Purkinje cell (primary cell): ENCODE results near the gene RPL7A. TPM values are rescaled to one million over a fixed set of nuclear protein-coding genes. Genes with fewer than 3 reads are reported as not detected.

Experiments used
- polyA plus RNA-seq: library from polyadenylated mRNA; unstranded; fragments of >200 nt; fragmentation: Nextera tagmentation; gene quantifications from 2 replicates; pipeline ENCODE4 v1.2.1, GENCODE V29; 2014

Gene RPL7A
- polyA plus RNA-seq: 318 and 345 TPM in 2 replicates

GRCh38 chr9:133347985-133348717, at the start of gene RPL7A, which contains the start of gene MED22:
Gene RPL7A, plus strand, starts transcription at chr9:133348218. Its CDS starts 26 bp downstream, at chr9:133348244.
Gene MED22, minus strand, starts transcription at chr9:133348131. Its CDS starts 1,469 bp downstream, at chr9:133346662.

DNA sequence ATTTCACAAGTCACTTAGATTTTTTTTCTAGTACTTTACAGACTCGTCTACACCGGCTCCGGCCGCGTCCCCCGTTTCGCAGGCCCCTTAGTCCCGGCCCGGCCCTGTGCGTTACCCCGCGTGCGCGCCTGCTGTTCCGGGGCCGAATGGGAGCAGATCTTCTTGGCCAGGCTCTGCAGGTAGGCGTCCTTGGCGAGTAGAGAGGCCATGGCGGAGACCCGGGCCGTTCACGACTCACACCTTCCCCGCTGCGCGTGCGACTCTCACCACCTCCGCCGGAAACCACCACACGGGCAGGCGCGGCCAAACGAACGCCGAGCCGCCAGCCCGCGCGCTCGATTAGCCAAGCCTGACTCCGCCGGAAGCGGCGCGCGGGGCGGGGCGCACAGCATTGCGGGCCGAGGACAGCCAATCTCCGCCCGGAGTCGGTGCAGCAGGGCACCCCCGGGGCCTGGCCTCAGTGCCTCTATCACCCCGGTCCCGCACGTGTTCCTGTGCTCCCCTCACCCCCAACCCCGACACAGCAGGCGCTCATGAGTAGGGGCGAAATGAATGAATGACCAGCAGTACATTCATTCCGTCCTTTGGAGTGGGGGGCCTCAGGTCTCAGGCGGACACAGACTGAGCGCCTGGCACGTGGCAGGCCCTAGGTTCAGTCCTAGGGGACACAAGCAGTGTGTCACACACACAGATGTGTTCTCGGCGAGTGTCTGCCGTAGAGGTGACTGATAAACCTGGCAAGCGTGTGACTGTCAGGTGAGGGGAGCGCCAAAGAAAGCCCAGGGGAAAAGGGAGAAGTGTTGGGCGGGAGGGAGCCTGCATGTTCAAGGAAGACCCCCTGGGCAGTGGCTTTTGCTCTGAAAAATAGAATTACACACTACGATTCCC, 11.8 kb upstream of the RPL7A start, which contains the start of gene SURF6:
TSS of gene SURF6 (minus strand) at position 265 of the 888 bp plus-strand sequence. CDS start at position 209, 56 bp downstream.

GRCh38 chr9:133356391-133357091, 8.5 kb downstream of the RPL7A start, which contains the start of the genes SURF1 and SURF2:
Gene SURF1, minus strand, starts transcription at chr9:133356487. Its CDS starts 34 bp downstream, at chr9:133356453.
Gene SURF2, plus strand, starts transcription at chr9:133356550. Its CDS starts 43 bp downstream, at chr9:133356593.

GRCh38 chr9:133375724-133376654, 28.0 kb downstream of the RPL7A start, which contains the start of the genes STKLD1 and SURF4:
Gene STKLD1, plus strand, starts transcription at chr9:133376366. Its CDS starts 108 bp downstream, at chr9:133376474.
Gene SURF4, minus strand, starts transcription at chr9:133376060. Its CDS starts 91 bp downstream, at chr9:133375969.

Other genes starting within 250 kb of the RPL7A start
- 0.67 and 0.81 TPM in 2 replicates for gene RALGDS, start 227.0 kb upstream of the RPL7A start, polyA plus RNA-seq
- gene GBGT1, start 184.3 kb upstream of the RPL7A start, polyA plus RNA-seq: 1.1 and 2.3 TPM in 2 replicates
- gene OBP2B, start 139.0 kb upstream of the RPL7A start, polyA plus RNA-seq: not detected in 2 replicates
- 0.10 TPM in 1 of 2 replicates, not detected in the other for gene ABO, start 73.0 kb upstream of the RPL7A start, polyA plus RNA-seq
- gene SURF6, start 12.0 kb upstream of the RPL7A start, polyA plus RNA-seq: 4.8 and 8.1 TPM in 2 replicates
- 0.97 and 3.0 TPM in 2 replicates for gene MED22, start 87 bp upstream of the RPL7A start, polyA plus RNA-seq
- 25.1 and 26.8 TPM in 2 replicates for gene SURF1, start 8.3 kb downstream of the RPL7A start, polyA plus RNA-seq
- gene SURF2, start 8.3 kb downstream of the RPL7A start, polyA plus RNA-seq: 4.0 and 15.7 TPM in 2 replicates
- gene SURF4, start 27.8 kb downstream of the RPL7A start, polyA plus RNA-seq: 15.6 and 35.0 TPM in 2 replicates
- gene STKLD1, start 28.1 kb downstream of the RPL7A start, polyA plus RNA-seq: 4.9 TPM in 1 of 2 replicates, not detected in the other
- 4.1 TPM in 2 replicates for gene REXO4, start 69.8 kb downstream of the RPL7A start, polyA plus RNA-seq
- 1.7 and 3.4 TPM in 2 replicates for gene ADAMTS13, start 74.1 kb downstream of the RPL7A start, polyA plus RNA-seq
- gene CACFD1, start 111.8 kb downstream of the RPL7A start, polyA plus RNA-seq: 1.3 and 11.2 TPM in 2 replicates
- 11.9 TPM in 2 replicates for gene SLC2A6, start 130.9 kb downstream of the RPL7A start, polyA plus RNA-seq
- gene MYMK, start 176.7 kb downstream of the RPL7A start, polyA plus RNA-seq: not detected in 2 replicates
- gene ADAMTSL2, start 186.5 kb downstream of the RPL7A start, polyA plus RNA-seq: 0.52 TPM in 1 of 2 replicates, not detected in the other